COR-L47 (cell line): Measurements from ENCODE around the gene CLDN15.
"Not testable (repeated sequence)": the region's sequence is repeated elsewhere in the genome, so short reads cannot be mapped to it uniquely, and the experiment has no call there.

Source experiments
- DNase-seq: peaks from one replicate; lab custom pipeline; 2025; lab: John Stamatoyannopoulos, UW

Gene CLDN15

DNA sequence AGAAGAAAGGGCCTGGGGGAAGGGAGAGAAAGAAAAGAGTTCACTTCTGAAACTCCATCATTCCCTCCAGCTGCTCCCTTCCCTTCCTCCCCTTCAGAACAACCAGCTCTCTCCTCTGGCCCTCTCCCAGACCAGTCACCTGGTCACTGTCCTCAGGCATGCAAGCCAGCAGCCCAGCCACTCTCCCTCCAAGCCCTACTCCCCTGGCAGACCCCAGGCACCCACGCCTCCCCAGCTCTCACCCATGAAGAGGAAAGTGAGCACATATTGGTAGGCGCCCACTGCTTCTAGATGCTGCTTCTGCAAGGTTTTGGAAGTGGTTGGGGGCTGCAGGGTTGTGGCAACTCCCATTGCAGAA is 37.1 kb downstream of the CLDN15 start:
- no peak for DNase-seq

- not testable (repeated sequence) for DNase-seq
These were observed 38.1 kb downstream of the CLDN15 start for GRCh38 chr7:101199522-101199921.

GRCh38 chr7:101198476-101198875 is 39.1 kb downstream of the CLDN15 start:
- no peak for DNase-seq

DNA sequence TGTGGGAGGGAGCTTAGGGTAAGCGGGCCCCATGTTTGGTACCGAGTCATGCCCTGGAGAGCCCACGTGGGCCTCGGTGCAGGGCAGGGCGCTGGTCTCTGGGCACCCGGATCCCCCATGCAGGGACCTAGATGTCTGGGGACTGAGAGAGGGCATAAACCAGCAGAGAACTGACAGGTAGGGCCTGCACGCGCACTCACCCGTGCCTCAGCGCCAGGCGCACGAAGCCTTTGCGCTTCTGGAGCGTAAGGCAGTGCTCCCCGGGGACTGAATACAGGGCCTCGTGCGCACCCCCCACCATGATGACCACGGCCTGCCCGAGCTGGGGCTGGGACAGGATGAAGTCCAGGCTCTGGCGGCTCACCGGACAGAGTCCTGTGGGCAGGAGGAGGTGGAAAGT is 39.6 kb downstream of the CLDN15 start:
- no peak for DNase-seq

DNA sequence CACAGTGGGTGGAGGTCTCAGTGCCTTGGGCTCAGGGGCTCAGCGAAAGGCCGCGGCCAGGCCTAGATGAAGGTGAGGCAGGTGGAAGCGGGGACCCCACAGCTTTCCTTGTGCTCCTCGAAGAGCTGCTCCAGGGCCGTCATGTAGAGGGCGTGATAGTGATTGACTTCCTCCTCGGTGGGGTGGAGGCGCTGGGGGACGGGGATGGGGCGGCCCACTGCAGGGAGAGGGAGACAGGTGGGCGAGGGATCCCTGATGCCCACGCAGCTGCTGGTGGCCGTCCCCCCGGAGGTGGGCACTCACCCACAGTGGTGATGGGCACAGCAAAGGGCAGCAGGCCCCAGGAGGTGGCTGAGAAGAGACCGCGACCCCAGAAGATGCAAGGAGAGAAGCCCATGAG is 41.7 kb downstream of the CLDN15 start:
- DNase-seq = no peak

DNA sequence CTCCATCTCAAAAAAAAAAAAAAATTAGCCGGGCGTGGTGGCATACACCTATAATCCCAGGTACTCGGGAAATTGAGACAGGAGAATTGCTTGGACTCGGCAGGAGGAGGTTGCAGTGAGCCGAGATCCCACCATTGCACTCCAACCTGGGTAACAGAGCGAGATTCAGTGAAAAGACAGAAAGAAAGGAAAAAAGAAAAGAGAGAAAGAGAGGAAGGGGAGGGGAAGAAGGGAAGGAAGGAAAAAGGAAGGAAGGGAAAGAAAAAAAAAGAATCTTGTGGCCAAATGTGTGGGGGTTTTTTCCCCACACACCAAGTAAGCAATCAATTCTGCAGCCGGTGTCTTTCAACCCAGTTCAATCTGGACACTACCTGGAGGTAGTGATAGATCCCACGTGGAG is 48.5 kb downstream of the CLDN15 start:
- DNase-seq = no peak

DNA sequence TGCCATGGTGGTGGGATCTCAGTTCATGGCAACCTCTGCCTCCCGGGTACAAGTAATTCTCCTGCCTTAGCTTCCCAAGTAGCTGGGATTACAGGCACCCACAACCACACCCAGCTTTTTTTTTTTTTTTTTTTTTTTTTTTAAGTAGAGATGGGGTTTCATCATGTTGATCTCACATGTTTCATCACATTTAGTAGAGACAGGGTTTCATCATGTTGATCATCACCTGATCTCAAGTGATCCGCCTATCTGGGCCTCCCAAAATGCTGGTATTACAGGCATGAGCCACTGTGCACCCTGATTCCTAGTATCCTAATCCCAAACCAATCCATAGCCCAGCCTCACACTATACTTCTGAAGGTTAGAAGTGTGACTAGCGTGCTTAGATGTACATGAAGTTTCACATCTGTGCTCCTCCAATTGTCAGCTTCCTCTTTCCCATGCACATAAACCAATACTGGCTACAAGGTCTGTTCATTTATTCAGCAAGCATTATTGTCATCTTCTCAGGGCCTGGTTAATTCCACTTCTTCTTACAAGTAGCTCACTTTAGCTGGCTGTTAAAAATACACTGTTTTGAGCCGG is 50.7 kb downstream of the CLDN15 start:
- DNase-seq = no peak

GRCh38 chr7:101186194-101186593 is 51.4 kb downstream of the CLDN15 start:
- DNase-seq = no peak

DNA sequence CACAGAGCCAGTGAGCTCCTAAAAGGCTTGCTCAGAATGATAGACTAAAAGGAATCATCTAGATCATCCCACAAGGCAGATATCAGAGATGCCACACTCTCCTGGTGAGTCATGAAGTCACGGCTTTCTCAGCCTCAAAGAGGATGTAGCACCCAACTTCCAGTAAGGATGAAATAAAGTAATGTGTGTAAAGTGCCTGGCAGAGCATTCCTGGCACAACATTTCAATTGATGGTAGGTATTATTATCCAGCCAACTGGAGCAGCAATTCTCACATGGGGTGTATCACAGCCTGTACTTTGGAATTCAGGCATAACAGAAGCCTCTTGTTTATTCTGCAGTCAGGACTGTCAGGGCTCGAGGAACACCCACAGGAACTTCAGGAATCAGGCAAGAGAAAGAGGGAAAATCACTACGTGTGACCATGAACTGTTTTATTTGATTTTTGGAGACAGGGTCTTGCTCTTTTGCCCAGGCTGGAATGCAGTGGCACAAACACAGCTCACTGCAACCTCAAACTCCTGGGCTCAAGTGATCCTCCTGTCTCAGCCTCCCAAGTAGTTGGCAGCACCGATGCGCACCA is 52.3 kb downstream of the CLDN15 start:
- no peak for DNase-seq
